ENCODE results near the gene CMTM1.

DNA sequence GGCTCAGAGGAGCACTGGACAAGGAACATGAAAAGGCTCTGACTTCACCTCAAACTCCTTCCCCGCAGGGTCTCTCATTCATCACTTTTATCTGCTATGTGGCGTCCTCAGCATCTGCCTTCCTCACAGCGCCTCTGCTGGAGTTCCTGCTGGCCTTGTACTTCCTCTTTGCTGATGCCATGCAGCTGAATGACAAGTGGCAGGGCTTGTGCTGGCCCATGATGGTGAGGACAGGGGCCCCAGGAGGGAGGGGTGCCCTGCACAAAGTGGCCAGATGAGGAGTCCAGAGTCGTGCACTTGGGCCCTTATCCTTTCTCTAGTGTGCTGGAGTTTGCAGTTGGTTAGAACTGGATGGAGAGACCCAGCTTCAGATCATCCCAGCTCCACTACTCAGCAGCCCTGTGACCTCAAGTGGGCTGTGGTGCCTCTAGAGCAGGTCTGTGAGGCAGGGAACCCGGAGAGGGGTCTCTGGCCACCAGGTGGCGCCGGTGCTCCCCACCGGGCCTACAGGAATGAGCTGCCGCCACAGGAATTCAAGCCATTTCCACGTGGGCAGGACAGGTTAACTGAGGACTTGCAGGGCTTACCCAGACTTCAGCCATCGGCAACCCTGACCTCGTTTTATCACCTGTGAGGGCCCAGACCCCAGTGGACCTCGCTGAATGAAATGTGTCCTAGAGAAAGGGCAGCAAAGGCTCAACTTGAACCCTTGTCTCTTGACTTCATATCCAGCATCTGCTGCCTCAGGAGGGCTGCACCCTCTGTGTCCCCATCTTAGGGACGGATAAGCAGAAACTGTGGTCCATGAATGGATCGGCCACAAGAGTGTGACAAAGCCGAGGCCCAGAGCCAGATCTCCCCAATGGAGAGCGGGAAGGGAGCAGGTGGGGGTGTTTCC lies 42.3 kb downstream of the CMTM1 start:
- peak; percentile 84 to 95 (median 90) for TF ChIP-seq CTCF (IDR thresholded peaks at IDR 0.05)
- no peak for TF ChIP-seq POLR2A (IDR thresholded peaks at IDR 0.05)

Data from heart left ventricle (tissue), 13 donors.